Measurements from ENCODE around the gene RTL10.
"Not testable (repeated sequence)": the region's sequence is repeated elsewhere in the genome, so short reads cannot be mapped to it uniquely, and the experiment has no call there.

DNA sequence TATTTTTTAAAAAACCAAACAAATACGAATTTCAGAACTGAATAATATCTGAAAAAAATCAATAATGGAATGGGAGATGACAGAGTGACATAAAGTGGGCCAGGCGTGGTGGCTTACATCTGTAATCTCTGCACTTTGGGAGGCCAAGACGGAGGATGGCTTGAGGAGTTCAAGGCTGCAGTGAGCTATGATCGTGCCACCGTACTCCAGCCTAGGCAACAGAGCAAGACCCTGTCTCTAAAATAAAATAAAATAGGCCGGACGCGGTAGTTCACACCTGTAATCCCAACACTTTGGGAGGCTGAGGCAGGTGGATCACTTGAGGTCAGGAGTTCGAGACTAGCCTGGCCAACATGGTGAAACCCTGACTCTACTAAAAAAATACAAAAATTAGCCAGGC is 21.3 kb downstream of the RTL10 start:
- TF ChIP-seq, protein P1, sequence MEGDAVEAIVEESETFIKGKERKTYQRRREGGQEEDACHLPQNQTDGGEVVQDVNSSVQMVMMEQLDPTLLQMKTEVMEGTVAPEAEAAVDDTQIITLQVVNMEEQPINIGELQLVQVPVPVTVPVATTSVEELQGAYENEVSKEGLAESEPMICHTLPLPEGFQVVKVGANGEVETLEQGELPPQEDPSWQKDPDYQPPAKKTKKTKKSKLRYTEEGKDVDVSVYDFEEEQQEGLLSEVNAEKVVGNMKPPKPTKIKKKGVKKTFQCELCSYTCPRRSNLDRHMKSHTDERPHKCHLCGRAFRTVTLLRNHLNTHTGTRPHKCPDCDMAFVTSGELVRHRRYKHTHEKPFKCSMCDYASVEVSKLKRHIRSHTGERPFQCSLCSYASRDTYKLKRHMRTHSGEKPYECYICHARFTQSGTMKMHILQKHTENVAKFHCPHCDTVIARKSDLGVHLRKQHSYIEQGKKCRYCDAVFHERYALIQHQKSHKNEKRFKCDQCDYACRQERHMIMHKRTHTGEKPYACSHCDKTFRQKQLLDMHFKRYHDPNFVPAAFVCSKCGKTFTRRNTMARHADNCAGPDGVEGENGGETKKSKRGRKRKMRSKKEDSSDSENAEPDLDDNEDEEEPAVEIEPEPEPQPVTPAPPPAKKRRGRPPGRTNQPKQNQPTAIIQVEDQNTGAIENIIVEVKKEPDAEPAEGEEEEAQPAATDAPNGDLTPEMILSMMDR (conservative IDR thresholded peaks at IDR 0.05; ENCODE audit: low read depth, low read length) = not testable (repeated sequence)
- TF ChIP-seq EZH2 (IDR thresholded peaks at IDR 0.05; ENCODE audit: borderline replicate concordance, low read depth, low read length, poor library complexity, severe bottlenecking) = not testable (repeated sequence)
